HEK293T (cell line): Measurements from ENCODE around the gene C20orf202.
"Not testable (repeated sequence)": the region's sequence is repeated elsewhere in the genome, so short reads cannot be mapped to it uniquely, and the experiment has no call there.

ENCODE experiments used
- ARNT ChIP-seq: fragments of 450-650 bp; IDR thresholded peaks from 2 replicates; pipeline ENCODE4 v1.6.1; 2017; ENCODE audit warnings: mild to moderate bottlenecking
- BHLHE40 ChIP-seq: fragments of 450-650 bp; IDR thresholded peaks from 2 replicates; pipeline ENCODE4 v1.6.1; 2016; ENCODE audit warnings: mild to moderate bottlenecking, moderate library complexity, borderline replicate concordance
- CTBP1 ChIP-seq: fragments of 450-650 bp; IDR thresholded peaks from 2 replicates; pipeline ENCODE4 v1.6.1; 2016; ENCODE audit warnings: borderline replicate concordance
- ELF4 ChIP-seq: fragments of 450-650 bp; IDR thresholded peaks from 2 replicates; pipeline ENCODE4 v1.6.1; 2017; ENCODE audit warnings: antibody characterized with exemption
- FOXK2 ChIP-seq: fragments of 450-650 bp; IDR thresholded peaks from 2 replicates; pipeline ENCODE4 v1.6.1; 2016; ENCODE audit warnings: mild to moderate bottlenecking
- FOXM1 ChIP-seq: fragments of 450-650 bp; IDR thresholded peaks from 2 replicates; pipeline ENCODE4 v1.6.1; 2017; ENCODE audit warnings: mild to moderate bottlenecking, borderline replicate concordance
- L3MBTL2 ChIP-seq: fragments of 450-650 bp; conservative IDR thresholded peaks from 2 replicates; pipeline ENCODE4 v1.6.1; 2016; ENCODE audit warnings: mild to moderate bottlenecking
- PKNOX1 ChIP-seq: fragments of 450-650 bp; IDR thresholded peaks from 2 replicates; pipeline ENCODE4 v1.6.1; 2016
- SP1 ChIP-seq: fragments of 450-650 bp; IDR thresholded peaks from 2 replicates; pipeline ENCODE4 v1.6.1; 2017
- SUZ12 ChIP-seq: fragments of 450-650 bp; IDR thresholded peaks from 2 replicates; pipeline ENCODE4 v1.6.1; 2016; ENCODE audit warnings: mild to moderate bottlenecking
- TARDBP ChIP-seq: fragments of 450-650 bp; IDR thresholded peaks from 2 replicates; pipeline ENCODE4 v1.6.1; 2016

GRCh38 chr20:1250282-1250681, 47.0 kb downstream of the C20orf202 start:
- TF ChIP-seq SP1, L3MBTL2, ARNT, CTBP1, SUZ12, FOXM1, FOXK2, TARDBP, PKNOX1, BHLHE40, ELF4: not testable (repeated sequence)
